C4-2B (cell line): ENCODE results near the gene GCC1.
A peak's percentile ranks its signal among the peaks of the same experiment; 100 is the strongest.

Source experiments
- H3K27ac ChIP-seq: fragments of 450-650 bp; 2 replicates; pipeline ENCODE4 v1.5.1; 2017
- CTCF ChIP-seq: fragments of 450-650 bp; conservative IDR thresholded peaks from 2 replicates; pipeline ENCODE4 v1.5.1; 2017; ENCODE audit warnings: mild to moderate bottlenecking
- ZFX ChIP-seq: fragments of 450-650 bp; IDR thresholded peaks from 2 replicates; pipeline ENCODE4 v1.6.1; 2017

GCC1 gene

GRCh38 chr7:127588697-127589482 is 3.5 kb upstream of the GCC1 start:
- peak overlapping the region; percentile 95 for H3K27ac ChIP-seq
- TF ChIP-seq ZFX (peak; percentile 90), CTCF (peak; percentile 79)

GRCh38 chr7:127588019-127588696 is 2.8 kb upstream of the GCC1 start, which contains the start of gene ARF5:
ARF5 (plus strand) TSS chr7:127588411; CDS start chr7:127588499, 88 bp downstream.
- peak within 1 kb of the TSS; percentile 95 for H3K27ac ChIP-seq
- TF ChIP-seq ZFX: no peak; the same call in 1 of the 2 replicates
- TF ChIP-seq CTCF: no peak

GRCh38 chr7:127587663-127588018 is 2.2 kb upstream of the GCC1 start:
- TF ChIP-seq CTCF (no peak), ZFX (no peak)
- peak overlapping the region; percentile 95 for H3K27ac ChIP-seq

GRCh38 chr7:127586346-127586745 is 950 bp upstream of the GCC1 start:
- no peak for TF ChIP-seq ZFX
- TF ChIP-seq CTCF: no peak
- H3K27ac ChIP-seq: no peak overlapping the region

GRCh38 chr7:127584648-127585043 is 750 bp downstream of the GCC1 start:
- TF ChIP-seq ZFX (no peak), CTCF (no peak)
- H3K27ac ChIP-seq: peak overlapping the region; percentile 74

- no peak overlapping the region for H3K27ac ChIP-seq
- TF ChIP-seq CTCF: no peak
- TF ChIP-seq ZFX: no peak
Observed at GRCh38 chr7:127582361-127582760, 3.0 kb downstream of the GCC1 start.

- TF ChIP-seq ZFX: no peak
- no peak for TF ChIP-seq CTCF
- H3K27ac ChIP-seq: no peak overlapping the region
Observed at GRCh38 chr7:127581716-127582115, 3.7 kb downstream of the GCC1 start.
